ENCODE measurements around the gene PCTP.

- TF ChIP-seq CTCF (IDR thresholded peaks at IDR 0.05) (no peak), POLR2A (IDR thresholded peaks at IDR 0.05) (no peak)
Measured at GRCh38 chr17:55726440-55726839, 24.4 kb upstream of the PCTP start.

Data from upper lobe of left lung (tissue), 4 donors.